HCT116 (cell line): ENCODE measurements around the gene SRRM2.

Source experiments
- CEBPB ChIP-seq: IDR thresholded peaks from 2 replicates; pipeline ENCODE4 v1.6.1; 2012; ENCODE audit warnings: low read depth
- CTCF ChIP-seq, 3 experiments: fragments of 200-600 bp in 1 of 3; sonication (generic) in 1 of 3; IDR thresholded peaks in 2 of 3; conservative IDR thresholded peaks in 1 of 3; 2 replicates each; pipeline ENCODE4 v1.5.1; 2012 to 2017; ENCODE audit warnings: low read depth in 2 of 3, low read length in 2 of 3, antibody characterized with exemption in 1 of 3, borderline replicate concordance in 1 of 3, control low read depth in 1 of 3, mild to moderate bottlenecking in 1 of 3, mixed read lengths in 1 of 3, mixed run types in 1 of 3, moderate library complexity in 1 of 3; ENCODE audit not compliant: insufficient read depth in 1 of 3
- EZH2 ChIP-seq: fragments of 200-600 bp; sonication (generic); IDR thresholded peaks from 2 replicates; pipeline ENCODE4 v1.6.1; 2017; ENCODE audit warnings: antibody characterized with exemption, mixed run types
- JUND ChIP-seq: IDR thresholded peaks from 2 replicates; pipeline ENCODE4 v1.6.1; 2012
- POLR2A ChIP-seq: IDR thresholded peaks from 2 replicates; pipeline ENCODE4 v1.7.0; 2011; ENCODE audit warnings: borderline replicate concordance; ENCODE audit not compliant: insufficient read depth, insufficient read length; ENCODE audit errors: extremely low read depth
- POLR2AphosphoS5 ChIP-seq: IDR thresholded peaks from 2 replicates; pipeline ENCODE4 v1.6.1; 2011; ENCODE audit warnings: mild to moderate bottlenecking, low read depth, low read length, moderate library complexity
- TF ChIP-seq, protein P1 (sequence below): IDR thresholded peaks from 2 replicates; pipeline ENCODE4 v1.6.1; 2012; ENCODE audit warnings: low read depth
- TF ChIP-seq, protein P2 (sequence below): IDR thresholded peaks from 2 replicates; pipeline ENCODE4 v1.6.1; 2012

DNA sequence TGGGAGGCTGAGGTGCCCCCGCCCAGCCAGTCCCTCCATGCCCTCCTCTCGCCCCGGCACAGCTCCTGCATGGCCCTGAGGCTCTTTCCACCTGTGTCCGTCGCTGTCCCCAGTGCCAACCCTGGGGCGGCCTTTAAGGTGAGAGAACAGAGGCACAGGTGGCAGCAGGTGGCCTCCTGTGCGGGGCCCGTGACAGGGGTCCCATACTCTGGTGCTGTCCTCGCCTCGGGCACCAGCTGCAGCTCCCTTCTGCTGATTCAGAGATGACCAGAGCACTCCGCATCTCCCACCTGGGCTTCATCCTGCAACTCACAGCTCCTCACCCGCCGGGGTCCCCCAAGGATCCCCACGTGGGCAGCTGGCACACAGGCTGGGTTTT is 40.4 kb upstream of the SRRM2 start:
- TF ChIP-seq POLR2A (no peak), CEBPB (no peak), EZH2 (no peak), JUND (no peak), CTCF (IDR thresholded peaks at IDR 0.05 in 2 of 3, conservative IDR thresholded peaks at IDR 0.05 in 1 of 3; ENCODE audit: borderline replicate concordance in 1 of 3, insufficient read depth in 1 of 3, low read depth in 2 of 3, low read length in 2 of 3) (no peak), POLR2AphosphoS5 (no peak; the same call in 1 of the 2 replicates)
- TF ChIP-seq, protein P1, sequence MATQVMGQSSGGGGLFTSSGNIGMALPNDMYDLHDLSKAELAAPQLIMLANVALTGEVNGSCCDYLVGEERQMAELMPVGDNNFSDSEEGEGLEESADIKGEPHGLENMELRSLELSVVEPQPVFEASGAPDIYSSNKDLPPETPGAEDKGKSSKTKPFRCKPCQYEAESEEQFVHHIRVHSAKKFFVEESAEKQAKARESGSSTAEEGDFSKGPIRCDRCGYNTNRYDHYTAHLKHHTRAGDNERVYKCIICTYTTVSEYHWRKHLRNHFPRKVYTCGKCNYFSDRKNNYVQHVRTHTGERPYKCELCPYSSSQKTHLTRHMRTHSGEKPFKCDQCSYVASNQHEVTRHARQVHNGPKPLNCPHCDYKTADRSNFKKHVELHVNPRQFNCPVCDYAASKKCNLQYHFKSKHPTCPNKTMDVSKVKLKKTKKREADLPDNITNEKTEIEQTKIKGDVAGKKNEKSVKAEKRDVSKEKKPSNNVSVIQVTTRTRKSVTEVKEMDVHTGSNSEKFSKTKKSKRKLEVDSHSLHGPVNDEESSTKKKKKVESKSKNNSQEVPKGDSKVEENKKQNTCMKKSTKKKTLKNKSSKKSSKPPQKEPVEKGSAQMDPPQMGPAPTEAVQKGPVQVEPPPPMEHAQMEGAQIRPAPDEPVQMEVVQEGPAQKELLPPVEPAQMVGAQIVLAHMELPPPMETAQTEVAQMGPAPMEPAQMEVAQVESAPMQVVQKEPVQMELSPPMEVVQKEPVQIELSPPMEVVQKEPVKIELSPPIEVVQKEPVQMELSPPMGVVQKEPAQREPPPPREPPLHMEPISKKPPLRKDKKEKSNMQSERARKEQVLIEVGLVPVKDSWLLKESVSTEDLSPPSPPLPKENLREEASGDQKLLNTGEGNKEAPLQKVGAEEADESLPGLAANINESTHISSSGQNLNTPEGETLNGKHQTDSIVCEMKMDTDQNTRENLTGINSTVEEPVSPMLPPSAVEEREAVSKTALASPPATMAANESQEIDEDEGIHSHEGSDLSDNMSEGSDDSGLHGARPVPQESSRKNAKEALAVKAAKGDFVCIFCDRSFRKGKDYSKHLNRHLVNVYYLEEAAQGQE = no peak
- TF ChIP-seq, protein P2, sequence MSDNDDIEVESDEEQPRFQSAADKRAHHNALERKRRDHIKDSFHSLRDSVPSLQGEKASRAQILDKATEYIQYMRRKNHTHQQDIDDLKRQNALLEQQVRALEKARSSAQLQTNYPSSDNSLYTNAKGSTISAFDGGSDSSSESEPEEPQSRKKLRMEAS = no peak
